Measurements from ENCODE around the gene AFF4. TPM values are rescaled to one million over a fixed set of nuclear protein-coding genes. Genes with fewer than 3 reads are reported as not detected.

Gene AFF4
- total and polyA plus RNA-seq, 9 of the 15 experiments (the other 6 are each of a cell fraction or from before 2014, with no cell fraction given), result 1.7 to 25.8 (median 17.9) TPM

DNA sequence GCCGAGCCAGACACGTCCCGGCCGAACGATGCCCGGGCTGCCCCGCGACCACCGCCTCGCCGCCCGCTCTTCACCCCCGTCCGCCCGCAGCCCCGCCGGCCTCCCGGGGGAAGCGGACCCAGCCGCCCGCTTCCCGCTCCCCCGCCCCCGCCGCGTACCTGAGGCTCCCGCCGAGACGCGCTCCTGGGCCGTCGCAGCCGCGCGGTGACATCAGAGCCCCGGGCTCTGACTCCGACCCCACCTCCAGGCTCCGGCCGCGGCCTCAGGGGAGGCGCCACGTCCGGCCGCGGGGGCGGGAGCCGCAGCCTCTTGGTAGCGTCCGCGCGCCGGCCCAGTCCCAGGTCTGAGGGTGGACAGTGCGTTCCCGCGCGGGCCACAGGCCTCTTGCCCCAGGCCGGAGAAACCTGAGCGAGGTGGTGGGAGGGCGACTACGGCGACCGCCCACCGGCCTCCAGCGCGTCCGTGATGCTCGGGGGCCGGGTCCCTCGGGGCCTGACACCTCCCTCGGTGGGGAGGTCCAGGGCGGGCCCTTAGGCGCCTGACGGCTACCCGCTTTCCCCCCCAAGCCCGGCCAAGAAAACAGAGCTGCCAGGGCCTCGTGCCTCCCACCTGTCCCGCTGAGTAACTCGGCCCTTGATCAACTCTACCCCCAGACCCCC, 132.9 kb downstream of the AFF4 start, which contains the start of gene SHROOM1 (continued):
- TF ChIP-seq SRSF1 (IDR thresholded peaks at IDR 0.05; ENCODE audit: low read depth, low read length) (no peak), DNMT1 (IDR thresholded peaks at IDR 0.05) (no peak), PTTG1 (tag; IDR thresholded peaks at IDR 0.05; ENCODE audit: low read depth) (no peak), ZFP30 (CRISPR knock-in tag; IDR thresholded peaks at IDR 0.05; ENCODE audit: borderline replicate concordance) (no peak), BCL6 (CRISPR knock-in tag; IDR thresholded peaks at IDR 0.05) (no peak), TGIF2 (CRISPR knock-in tag; IDR thresholded peaks at IDR 0.05) (0 out of 2 replicates have a peak, but pooled peaks have one; percentile 24), NR1H2 (CRISPR knock-in tag; IDR thresholded peaks at IDR 0.05) (no peak), ZNF77 (CRISPR knock-in tag; IDR thresholded peaks at IDR 0.05) (no peak), RBM15 (IDR thresholded peaks at IDR 0.05; ENCODE audit: insufficient read depth, low read length) (no peak), ARHGAP35 (IDR thresholded peaks at IDR 0.05; ENCODE audit: partially characterized antibody) (no peak), ZNF79 (CRISPR knock-in tag; IDR thresholded peaks at IDR 0.05; ENCODE audit: low read depth) (no peak), ZBED1 (IDR thresholded peaks at IDR 0.05) (no peak), PHF8 (IDR thresholded peaks at IDR 0.05; ENCODE audit: borderline replicate concordance, low read length) (peak; percentile 81; the same call in 1 of the 2 replicates), CXXC5 (CRISPR knock-in tag; IDR thresholded peaks at IDR 0.05) (peak; percentile 88), NCOA4 (IDR thresholded peaks at IDR 0.05; ENCODE audit: partially characterized antibody) (no peak), CSDE1 (IDR thresholded peaks at IDR 0.05) (no peak), ZNF584 (CRISPR knock-in tag; IDR thresholded peaks at IDR 0.05; ENCODE audit: low read depth) (no peak), ZNF589 (CRISPR knock-in tag; IDR thresholded peaks at IDR 0.05; ENCODE audit: low read depth) (no peak), CHCHD3 (CRISPR knock-in tag; IDR thresholded peaks at IDR 0.05) (no peak), MAFF (IDR thresholded peaks at IDR 0.05; ENCODE audit: low read length) (no peak), SMARCE1 (IDR thresholded peaks at IDR 0.05) (no peak), ZNF224 (CRISPR knock-in tag; IDR thresholded peaks at IDR 0.05) (no peak), RHOXF2B (CRISPR knock-in tag; conservative IDR thresholded peaks at IDR 0.05) (no peak), LCOR (CRISPR knock-in tag; IDR thresholded peaks at IDR 0.05) (no peak), ZNF165 (CRISPR knock-in tag; IDR thresholded peaks at IDR 0.05; ENCODE audit: borderline replicate concordance) (no peak), NFIX (CRISPR knock-in tag; IDR thresholded peaks at IDR 0.05; ENCODE audit: low read depth) (no peak)
- TF ChIP-seq, protein P1, sequence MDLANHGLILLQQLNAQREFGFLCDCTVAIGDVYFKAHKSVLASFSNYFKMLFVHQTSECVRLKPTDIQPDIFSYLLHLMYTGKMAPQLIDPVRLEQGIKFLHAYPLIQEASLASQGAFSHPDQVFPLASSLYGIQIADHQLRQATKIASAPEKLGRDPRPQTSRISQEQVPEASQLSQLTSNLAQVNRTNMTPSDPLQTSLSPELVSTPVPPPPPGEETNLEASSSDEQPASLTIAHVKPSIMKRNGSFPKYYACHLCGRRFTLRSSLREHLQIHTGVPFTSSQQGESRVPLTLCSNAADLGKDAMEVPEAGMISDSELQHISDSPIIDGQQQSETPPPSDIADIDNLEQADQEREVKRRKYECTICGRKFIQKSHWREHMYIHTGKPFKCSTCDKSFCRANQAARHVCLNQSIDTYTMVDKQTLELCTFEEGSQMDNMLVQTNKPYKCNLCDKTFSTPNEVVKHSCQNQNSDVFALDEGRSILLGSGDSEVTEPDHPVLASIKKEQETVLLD (IDR thresholded peaks at IDR 0.05), result 0 out of 2 replicates have a peak, but pooled peaks have one; percentile 19
- TF ChIP-seq, protein P2, sequence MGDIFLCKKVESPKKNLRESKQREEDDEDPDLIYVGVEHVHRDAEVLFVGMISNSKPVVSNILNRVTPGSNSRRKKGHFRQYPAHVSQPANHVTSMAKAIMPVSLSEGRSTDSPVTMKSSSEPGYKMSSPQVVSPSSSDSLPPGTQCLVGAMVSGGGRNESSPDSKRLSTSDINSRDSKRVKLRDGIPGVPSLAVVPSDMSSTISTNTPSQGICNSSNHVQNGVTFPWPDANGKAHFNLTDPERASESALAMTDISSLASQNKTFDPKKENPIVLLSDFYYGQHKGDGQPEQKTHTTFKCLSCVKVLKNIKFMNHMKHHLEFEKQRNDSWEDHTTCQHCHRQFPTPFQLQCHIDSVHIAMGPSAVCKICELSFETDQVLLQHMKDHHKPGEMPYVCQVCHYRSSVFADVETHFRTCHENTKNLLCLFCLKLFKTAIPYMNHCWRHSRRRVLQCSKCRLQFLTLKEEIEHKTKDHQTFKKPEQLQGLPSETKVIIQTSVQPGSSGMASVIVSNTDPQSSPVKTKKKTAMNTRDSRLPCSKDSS (IDR thresholded peaks at IDR 0.05; ENCODE audit: low read depth, partially characterized antibody), result no peak
- TF ChIP-seq, protein P3, sequence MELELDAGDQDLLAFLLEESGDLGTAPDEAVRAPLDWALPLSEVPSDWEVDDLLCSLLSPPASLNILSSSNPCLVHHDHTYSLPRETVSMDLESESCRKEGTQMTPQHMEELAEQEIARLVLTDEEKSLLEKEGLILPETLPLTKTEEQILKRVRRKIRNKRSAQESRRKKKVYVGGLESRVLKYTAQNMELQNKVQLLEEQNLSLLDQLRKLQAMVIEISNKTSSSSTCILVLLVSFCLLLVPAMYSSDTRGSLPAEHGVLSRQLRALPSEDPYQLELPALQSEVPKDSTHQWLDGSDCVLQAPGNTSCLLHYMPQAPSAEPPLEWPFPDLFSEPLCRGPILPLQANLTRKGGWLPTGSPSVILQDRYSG (tag; conservative IDR thresholded peaks at IDR 0.05; ENCODE audit: low read depth), result peak; percentile 71; the same call in 1 of the 2 replicates

Measured in K562 (cell line).